LNCAP (cell line): Measurements from ENCODE around the gene MAEL.

Experiments
- TF ChIP-seq, protein P1 (sequence below): fragments of 450-650 bp; IDR thresholded peaks from 2 replicates; pipeline ENCODE4 v1.5.1; 2017; ENCODE audit warnings: mild to moderate bottlenecking

The MAEL gene

DNA sequence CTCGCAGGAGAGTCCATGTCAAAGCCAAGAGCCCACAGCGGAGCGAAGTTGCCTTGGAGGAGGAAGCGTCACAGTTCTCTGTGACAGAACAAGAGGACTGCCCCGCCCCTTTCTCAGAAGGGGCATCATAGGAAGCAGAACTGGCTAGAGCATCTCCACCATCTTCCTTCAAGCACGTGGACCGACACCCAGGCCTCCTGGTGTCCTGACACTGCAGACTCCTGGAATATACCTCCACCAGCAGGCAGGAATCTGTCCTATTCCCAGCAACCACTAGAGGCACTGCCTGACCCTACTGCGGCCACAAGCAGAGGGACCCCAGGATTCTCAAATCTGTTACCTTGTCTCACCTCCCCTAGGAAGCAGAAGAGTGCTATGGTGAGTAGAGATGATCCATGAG lies 63.3 kb downstream of the MAEL start:
- TF ChIP-seq, protein P1, sequence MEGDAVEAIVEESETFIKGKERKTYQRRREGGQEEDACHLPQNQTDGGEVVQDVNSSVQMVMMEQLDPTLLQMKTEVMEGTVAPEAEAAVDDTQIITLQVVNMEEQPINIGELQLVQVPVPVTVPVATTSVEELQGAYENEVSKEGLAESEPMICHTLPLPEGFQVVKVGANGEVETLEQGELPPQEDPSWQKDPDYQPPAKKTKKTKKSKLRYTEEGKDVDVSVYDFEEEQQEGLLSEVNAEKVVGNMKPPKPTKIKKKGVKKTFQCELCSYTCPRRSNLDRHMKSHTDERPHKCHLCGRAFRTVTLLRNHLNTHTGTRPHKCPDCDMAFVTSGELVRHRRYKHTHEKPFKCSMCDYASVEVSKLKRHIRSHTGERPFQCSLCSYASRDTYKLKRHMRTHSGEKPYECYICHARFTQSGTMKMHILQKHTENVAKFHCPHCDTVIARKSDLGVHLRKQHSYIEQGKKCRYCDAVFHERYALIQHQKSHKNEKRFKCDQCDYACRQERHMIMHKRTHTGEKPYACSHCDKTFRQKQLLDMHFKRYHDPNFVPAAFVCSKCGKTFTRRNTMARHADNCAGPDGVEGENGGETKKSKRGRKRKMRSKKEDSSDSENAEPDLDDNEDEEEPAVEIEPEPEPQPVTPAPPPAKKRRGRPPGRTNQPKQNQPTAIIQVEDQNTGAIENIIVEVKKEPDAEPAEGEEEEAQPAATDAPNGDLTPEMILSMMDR, result peak; percentile 39

DNA sequence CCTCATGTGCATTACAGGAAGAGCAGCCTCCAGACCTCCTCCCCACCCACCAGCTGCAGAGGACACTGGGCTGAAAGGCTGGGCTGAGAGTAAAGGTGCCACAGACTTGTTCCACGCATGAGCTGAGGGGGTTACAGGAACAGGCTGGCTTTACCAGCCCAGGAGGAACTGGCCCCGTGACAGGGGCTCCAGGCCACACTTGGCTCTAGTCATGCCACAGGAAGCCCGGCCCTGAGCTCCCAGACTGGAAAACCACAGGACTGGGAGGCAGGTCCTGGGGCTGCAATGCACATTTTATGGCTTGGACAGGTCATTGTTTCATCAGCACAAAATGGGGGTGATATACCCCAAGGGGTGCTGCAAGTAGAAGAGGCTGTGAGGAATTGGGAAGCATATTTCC lies 65.5 kb downstream of the MAEL start:
- TF ChIP-seq, protein P1, result no peak

DNA sequence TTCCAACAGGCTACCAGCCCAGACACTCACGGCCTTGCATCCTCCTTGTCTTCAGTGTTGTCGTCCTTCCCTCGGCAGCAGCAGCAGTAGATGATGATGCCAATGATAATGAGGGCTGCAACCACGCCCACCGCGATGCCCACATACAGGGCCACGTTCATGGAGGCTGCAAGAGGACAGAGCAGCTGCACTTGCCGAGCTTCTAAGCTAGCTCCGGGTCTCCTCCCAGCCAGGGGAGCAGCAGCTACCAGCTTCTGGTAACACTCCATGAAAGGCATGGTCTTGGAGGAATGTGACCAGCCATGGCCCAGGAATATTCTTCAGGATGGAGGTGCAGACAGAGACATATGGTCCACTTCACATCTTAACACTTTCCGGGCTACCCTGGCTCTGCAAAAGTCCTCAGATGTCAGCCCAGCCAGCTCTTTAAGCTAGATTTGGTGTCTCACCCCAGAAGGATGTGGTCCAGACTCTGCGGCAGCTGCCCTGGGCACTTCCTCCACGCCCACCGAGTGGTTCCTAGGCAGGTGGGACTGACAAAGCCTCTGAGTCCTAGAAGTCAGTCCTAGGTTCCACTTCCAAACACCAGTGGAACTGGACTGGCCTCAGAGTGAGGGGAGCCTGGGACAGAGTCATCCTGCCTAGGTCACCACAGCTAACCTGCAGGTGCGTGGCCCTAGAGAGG lies 66.0 kb downstream of the MAEL start:
- TF ChIP-seq, protein P1, result no peak

DNA sequence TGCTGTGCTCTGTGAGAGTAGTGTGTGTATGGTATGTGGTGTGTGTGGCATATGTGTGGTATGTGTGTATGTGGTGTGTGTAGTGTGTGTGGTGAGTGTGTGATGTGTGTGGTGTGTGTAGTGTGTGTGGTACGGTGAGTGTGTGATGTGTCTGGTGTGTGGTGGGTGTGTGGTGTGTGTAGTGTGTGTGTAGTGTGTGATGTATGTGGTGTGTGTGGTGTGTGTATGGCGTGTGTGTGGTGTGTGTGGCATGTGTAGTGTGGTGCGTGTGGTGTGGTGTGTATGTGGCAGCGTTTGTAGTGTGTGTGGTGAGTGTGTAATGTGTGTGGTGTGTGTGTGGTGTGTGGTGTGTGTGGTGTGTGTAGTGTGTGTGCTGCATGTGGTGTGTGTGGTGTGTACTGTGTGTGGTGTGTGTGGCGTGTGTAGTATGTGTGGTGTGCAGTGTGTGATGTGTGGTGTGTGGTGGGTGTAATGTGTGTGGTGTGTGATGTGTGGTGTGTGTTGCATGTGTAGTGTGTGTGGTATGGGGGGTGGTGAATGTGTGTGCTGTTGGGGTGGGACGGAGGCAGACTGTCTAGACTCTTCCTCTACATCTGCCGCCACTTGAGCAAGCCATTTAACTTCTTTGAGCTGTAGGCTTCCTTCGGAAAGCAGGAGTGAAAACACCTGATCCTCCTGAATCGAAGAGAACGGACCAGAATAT lies 67.6 kb downstream of the MAEL start:
- TF ChIP-seq, protein P1, result no peak

DNA sequence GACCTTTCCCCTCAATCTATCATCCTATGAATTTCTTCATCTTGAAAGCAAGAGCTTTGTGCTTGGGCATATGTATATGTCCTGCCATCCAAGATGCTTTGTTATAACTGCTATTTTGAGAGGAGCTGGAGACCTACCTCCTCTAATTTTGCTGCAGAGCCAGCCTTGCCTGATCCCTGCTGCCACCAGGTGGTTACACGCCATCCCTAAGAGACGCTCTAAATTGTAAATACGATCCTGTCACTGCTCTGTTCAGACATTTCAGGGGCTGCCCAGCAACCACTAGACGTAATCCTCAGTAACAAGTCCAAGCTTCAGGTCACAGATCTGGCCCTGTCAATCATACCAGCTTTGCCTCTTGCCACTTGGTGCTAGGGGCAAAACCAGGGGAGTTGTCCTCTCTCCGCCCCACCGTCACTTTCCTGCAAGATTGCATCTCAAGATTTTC lies 68.2 kb downstream of the MAEL start:
- TF ChIP-seq, protein P1, result peak; percentile 86

DNA sequence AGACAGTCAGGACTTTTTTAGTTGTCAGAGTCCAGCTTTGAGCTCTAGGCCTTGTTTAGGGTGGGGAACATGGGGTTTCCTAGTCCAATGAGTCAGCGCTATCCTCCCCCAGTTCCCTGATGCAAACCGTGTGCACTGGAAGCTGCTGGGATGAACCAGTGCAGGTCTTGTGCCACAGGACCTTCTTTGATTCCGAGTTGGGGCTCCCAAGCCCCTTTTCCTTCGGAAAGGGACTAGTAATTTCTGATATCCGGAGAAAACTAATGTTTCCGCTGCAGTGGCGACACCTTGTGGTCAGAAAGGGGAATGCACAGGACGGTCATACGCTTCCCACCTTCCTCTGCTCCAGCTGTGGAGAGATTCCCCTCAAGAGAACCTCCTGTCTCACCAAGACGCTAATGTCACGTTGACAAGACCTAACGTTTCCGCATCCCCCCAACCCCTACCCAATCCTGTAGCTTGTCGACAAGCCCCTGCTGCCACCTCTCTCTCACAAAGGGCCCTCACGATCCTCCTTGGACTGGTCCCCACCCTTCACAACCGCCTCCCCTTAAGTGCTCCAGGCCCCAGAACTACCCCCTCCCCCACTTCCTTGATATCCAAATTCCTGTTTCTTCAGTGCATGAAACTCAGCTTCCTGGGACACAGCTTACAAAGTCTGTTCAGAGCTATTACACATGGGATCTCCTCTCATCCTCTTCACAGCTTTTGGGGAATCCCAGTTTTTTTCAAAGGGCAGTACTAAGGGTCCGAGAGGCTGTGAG lies 70.1 kb downstream of the MAEL start:
- TF ChIP-seq, protein P1, result peak; percentile 95

DNA sequence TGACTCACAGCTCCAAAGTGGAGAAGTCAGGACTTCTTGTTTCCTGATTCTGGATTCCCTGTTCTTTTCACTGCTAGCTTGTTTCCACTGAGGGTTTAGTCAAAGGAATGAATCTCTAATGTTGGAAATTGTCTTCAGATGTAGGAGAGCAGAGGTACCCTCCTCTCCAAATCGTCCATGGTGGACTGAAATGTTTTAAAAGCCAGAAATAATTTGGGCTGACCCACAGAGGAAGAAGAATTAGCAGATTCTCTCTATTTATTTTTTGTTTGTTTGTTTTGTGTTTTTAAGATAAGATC lies 70.7 kb downstream of the MAEL start:
- TF ChIP-seq, protein P1, result no peak
